GM18870 (cell line): ENCODE measurements around the gene SV2C.

Source experiments
- ATAC-seq: cut with Tn5 transposase; IDR thresholded peaks from one replicate; pipeline ENCODE4 v1.9.1; 2021; ENCODE audit warnings: moderate library complexity; ENCODE audit not compliant: unreplicated experiment

SV2C gene

DNA sequence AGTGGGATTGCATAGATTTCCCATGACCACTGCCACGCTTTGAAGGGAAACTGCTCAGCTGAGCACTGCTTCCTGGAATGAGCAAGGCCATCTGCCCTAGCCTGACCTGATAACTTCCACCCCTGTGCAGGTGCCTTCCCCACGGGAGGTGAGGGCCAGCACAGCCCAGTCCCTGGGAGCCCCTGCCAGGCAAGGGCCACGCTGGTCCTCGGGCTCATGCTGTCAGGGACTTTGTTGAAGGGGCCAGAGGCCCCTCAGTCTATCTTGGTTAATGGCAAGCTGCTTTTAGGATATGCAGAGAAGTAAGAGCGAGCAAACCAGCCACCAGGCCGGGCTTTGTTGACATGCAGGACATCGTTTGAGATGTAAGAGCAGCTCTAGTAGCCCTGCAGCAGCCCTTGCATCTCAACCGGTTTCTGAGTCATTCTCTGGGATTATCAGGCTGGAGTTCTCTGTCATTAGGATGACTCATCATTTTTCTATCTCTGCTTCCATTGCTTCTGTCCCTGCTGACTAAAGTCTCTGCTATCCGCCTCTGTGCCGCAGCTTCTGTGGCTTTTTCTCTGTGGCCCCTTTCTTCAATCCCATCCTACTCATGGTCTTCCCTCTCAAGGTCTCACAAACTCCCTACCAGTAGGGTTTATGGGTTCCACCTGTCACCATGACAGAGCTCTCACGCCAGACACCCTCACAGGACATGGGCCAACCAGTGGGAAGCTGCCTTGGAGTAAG lies 289.3 kb downstream of the SV2C start:
- ATAC-seq, result no peak

DNA sequence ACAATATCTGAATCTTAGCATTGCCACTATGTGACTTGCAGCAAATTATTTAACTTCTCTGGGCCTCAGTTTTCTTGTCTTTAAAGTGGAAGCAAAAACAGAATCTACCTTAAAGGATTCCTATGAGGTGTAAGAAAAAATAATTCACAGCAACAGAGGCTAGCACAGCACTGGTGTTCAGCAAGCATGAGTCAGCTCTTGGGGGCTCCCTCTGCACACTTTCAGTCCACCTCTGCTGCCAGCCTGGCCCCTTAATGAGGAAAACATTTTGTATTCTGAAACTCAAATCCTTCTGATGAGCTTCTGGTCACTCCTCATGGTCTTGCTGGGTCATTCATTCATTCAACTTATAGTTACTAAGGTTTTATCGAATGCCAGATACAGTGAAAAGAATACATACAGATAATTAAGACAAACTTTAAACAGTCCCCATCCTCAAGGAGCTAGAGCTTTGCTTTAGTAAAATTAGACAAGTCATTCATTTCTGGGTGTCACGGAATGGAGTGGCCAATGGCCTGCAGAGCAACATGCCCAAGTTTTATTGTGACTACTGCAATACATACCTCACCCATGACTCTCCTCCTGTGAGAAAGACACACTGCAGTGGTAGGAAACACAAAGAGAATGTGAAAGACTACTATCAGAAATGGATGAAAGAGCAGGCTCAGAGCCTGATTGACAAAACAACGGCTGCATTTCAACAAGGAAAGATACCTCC lies 293.1 kb downstream of the SV2C start:
- ATAC-seq, result no peak

DNA sequence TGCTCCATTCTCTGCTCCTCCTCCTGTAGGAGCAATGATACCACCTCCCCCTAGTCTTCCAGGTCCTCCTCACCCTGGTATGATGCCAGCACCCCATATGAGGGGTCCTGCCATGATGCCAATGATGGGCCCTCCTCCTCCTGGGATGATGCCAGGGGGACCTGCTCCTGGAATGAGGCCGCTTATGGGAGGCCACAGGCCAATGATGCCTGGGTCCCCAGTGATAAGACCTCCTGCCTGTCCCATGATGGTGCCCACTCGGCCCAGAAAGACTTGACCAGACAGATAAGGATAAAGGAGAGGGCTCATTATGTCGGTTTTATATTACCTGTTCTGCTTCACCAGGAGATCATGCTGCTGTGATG lies 293.7 kb downstream of the SV2C start:
- ATAC-seq, result no peak

DNA sequence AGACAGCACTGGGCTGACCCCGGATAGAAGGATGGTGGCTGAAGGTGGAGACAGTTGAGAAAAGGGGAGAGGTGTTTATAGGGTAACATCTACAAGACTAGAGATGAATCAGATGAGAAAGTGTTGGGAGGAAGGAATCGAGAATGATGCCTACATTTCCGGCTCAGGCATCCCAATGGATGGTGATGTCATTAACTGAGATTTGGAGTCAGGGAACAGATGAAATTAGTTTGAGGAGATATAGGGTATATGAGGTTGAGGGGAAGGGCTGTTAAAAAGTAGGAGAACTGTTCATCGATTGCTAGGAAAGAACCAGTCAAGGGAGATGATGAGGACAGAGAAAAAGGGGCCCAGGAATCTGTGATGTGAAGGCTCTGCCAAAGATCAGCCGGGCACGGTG lies 295.2 kb downstream of the SV2C start:
- no peak for ATAC-seq

DNA sequence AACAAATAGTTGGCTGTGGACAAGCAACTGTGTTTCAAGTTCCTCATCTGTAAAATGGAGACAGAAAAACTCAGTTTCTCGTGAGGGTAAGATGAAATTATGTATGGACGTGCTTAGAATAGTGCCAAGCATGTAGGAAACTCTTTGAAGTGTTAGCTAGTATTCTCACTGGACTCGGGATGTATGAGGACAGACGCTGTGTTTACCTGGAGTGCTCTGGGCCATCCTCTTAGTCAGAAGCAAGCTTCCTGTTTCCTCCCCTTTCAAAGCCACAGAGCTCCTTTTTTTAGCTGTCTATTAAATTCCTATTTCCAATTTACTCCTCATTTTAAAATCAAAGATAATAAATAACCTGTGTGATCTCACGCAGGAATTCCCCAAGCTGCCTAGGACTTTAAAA lies 296.1 kb downstream of the SV2C start:
- ATAC-seq, result no peak

DNA sequence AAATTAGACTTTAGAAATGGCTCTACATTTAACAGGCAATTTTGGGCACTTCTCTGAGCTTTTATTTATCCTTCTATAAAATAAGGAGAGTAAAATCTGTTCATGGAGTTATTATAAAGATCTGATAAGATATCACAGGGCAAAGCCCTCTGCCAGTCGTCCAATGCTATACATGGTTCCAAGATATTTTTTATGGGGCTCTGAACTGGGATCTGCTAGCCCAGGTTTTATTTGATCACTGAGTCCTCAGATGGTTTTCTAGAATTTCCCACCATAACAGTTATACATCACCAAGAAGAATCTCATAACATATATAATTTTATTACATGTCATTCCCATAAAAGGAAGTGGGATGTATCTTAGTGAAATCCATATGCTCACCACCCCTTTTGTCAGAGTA lies 296.7 kb downstream of the SV2C start:
- no peak for ATAC-seq

DNA sequence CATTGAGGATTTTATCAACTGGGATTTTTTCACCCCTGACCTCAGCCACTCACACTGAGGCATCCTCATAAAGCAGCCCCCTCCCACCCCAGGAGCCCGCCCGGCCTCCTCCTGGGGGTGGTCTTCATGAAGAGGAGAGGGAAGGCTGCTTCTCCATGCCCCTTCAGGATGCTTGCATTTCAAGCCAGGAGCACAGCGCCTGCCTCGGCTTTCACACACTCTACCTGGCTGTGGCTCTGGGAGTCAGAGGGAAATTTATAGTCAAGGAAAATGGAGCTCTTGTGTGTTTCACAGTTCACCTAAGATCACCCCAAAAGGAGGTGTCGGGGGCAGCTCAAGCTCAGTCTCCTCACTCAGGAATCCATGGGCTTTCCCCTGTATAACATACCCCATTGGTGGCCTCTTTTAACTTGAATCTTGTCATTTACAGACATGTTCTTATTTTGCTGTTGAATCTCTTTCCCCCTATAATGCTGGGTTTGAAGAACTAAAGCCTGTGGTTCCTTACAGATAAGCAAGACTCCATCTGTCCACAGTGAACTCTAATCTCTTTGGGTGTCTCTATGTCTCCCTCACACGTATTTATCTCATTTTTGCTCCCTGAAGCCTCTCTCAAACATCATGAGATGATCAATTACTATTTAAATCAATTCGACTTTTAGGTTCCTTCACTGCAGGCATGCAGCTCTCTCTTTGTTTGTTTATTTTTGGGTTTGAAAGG lies 297.3 kb downstream of the SV2C start:
- no peak for ATAC-seq

DNA sequence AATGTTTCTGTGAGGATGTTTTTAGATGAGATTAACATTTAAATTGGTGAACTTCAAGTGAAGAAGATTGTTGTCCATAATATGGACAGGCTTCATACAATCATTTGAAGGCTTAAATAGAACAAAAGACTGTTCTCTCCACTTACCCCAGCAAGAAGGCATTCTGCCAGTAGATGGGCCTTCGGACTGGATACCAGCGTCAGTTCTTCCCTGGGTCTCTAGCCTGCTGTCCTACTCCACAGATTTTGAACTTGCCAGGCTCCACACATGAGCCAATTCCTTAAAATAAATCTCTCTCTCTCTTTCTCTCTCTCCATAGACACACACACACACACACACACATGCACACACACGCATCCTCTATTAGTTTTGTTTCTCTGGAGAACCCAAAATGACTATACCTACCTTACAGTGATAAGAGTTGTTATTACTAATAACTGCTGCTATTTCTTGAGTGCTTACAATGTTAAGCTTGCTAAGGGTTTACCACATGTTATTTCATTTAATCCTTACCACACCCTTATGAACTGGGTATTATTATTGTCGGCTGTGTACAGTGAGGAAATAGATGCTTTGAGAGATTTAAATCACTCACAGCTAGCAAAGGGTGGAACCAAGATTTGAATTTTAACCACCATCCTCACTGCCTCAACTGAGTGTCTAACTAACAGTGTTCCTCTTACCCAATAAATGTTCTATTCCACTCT lies 300.1 kb downstream of the SV2C start:
- ATAC-seq, result no peak

DNA sequence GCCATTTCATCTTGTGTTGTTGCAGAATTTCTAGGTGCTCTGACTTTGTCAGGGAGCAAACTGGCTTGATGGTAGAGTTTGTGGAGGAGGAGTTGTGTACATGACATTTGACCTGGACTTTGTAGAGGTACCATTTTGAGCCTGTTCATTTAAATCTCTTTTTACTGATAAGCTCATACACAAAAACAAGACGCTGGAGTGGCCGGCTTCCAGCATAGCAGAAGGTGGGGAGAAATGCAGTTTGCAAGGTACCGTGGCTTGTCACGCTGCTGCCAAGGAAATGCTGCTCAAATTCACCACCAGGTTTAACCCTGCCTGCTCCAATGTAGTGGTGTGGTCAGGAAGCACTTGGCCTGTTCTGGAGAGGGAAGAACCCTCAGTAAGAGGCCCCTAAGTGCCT lies 301.0 kb downstream of the SV2C start:
- ATAC-seq, result no peak

DNA sequence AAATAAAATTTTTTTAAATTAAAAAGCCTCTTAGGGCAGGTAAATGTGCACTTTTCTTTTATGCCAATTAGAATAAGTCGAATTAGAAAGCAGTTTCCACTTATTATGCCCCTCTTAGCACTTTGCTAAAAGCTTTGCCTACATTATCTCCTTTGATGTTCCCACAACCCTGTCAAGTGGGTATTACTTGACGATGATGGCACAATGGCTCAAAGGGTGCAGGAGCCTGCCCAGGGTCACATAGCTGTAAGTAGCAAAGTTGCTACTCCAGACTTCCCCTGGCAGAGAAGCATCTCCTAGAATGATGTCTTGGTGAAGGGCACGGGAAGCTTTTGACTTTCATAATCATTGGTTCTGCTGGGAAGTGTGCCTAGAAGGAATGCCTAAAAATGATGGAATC lies 301.5 kb downstream of the SV2C start:
- no peak for ATAC-seq

DNA sequence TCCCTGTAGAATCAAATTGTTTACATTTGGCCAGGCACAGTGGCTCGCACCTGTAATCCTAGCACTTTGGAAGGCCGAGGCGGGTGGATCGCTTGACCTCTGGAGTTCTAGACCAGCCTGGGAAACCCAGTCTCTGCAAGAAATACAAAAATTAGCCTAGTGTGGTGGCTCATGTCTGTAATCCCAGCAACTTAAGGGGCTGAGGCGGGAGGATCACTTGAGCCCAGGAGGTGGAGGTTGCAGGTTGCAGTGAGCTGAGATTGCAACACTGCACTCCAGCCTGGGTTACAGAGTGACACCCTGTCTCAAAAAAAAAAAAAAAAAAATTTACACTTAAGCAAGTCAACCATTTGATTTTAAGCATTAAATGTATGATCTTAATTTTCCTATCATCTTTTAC lies 302.4 kb downstream of the SV2C start:
- no peak for ATAC-seq

DNA sequence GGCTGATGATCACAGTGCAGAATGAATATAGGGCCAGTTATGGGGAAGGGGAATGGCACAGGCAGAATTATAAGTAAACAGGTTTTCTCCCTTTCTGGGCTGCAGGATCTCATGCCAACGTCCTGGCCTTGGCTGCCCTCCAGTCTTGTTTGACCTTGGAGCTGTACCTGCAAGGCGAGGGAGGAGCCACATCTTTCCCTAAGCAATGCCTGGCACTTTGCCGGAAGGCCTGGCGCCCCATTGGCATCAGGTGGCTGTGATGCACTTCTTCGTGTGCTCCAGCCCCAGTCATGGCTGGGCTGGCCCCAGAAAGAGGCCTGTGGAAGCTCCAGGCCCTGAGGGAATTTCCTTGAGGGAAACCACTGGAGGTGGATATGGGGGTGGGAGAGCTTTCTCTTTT lies 303.2 kb downstream of the SV2C start:
- ATAC-seq, result no peak

DNA sequence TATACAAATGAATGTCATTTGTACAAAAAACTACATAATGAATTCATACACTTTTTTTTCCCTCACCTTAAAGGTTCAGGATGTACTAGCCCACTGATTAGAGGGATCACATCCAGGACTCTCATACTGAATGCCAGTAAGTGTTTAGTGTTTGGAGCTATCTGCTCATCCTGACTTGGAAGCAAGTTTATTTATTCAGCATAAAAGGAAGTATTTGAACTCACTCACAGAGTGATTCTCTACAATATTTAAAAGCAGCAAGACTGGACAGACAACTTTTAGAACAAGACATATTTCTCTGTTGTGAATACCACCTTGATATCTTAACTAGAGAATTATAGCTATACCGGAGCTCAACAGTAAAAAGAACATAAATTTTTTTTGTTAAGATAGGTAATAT lies 305.1 kb downstream of the SV2C start:
- ATAC-seq, result no peak

DNA sequence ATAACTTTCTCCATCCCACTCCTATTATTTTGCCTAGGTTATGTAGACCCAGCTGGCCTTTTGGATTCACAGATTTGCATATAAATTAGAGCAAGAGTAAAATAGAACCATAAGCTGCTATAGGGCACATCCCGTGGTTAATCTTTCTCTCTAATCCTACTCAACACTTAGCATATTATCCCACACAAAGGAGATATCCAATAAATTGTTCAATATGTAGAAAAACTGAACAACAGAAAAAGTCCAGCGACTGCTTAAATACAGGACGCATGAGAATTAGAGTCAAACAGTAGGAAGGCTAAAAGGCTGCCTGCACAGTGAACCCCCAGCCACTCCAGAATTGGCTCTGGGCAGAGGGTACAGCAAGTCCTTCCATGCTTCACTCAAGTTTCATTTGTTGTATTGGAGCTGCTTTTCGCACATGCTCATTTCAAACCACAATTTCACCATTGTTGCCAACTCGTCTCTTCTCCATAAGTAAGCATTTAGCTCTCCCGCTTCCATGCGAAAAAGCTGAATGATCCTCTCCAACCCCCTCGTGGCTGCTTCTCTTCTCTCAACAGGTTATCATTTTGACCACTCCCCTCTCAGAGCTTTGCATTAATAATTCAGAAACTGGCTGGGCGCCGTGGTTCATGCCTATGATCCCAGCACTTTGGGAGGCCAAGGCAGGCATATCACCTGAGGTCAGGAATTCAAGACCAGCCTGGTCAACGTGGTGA lies 305.8 kb downstream of the SV2C start:
- no peak for ATAC-seq

DNA sequence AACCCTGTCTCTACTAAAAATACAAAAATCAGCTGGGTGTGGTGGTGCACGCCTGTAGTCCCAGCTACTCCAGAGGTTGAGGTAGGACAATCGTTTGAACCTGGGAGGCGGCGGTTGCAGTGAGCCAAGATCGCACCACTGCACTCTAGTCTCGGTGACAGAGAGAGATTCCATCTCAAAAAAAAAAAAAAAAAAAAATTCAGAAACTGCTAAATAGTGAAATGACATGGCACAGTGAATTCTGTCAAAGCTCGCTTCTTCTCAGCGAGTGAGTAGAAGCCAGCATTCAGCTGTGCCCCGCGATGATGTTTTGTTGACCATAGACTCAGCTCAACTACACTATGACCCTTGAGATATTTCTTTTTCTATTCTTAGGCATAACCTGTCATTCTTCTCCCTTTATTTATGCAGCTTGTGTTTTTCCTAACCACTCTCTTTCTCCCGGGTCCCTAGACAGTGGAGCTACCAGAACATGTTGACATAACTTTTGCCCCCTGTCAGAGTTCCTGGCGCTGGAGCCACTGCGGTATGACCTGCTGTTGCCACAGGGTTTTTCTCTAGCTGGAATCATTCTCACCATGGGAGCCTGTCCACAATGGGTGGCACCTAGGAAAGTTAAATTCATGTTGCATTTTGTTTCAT lies 306.5 kb downstream of the SV2C start:
- ATAC-seq, result no peak

DNA sequence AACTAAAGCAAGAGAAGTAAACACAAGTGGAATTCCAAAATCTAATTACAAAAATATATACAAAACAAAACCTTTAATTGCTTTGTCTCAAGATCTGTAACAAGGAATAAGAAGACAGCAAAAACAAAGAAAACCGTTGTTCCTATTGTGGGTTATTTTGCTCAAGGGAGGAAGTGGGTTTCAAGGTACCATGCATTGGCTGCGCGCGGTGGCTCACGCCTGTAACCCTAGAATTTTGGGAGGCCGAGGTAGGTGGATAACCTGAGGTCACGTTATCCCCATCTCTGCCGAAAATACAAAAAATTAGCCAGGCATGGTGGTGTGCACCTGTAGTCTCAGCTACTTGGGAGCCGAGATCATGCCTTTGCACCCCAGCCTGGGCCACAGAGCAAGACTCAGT lies 307.8 kb downstream of the SV2C start:
- ATAC-seq, result no peak

DNA sequence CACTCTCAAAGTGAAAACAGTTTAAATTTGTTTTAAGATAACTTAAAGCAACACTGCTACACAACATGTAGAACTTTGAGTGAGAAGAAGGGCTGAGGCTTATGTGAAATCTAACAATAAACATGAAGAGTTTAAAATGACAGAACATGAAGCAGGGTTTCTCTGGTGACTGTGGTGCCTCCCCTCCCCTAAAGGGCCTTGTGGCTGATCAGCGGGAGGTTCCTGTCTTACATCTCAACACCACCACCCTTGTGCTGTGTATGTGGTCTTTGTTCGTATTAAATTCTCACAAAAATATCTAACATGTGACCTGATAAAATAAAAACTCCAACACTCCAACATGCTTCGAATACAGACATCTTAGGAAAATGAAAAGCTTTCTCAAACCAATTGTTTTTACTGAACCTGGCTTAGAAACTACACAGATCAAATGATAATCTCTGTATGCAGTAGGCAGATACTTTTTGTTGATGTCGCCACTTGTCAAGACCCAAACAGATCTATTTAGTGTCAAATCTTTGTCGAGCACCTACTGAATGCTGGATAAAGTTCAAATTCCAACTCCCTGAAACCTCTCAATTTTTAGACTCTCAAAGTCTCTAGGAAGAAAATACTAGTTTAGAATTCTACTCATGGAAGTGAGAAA lies 310.0 kb downstream of the SV2C start:
- no peak for ATAC-seq

DNA sequence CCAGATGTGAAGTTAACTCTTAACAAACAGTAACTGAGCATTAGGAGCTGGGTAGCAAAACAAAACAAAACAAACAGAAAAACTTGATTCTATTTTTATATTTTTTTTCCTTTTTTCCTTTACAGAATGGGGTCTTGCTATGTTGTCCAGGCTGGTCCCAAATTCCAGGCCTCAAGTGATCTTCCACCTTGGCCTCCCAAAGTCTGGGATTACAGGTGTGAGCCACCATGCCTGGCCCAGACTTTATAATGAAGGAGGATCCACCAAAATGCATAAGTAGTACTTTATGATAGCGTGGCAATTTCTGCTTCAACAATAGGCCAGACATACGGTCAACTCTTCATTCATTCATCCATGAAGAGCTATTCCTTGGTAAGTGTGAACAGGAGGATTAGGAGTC lies 314.0 kb downstream of the SV2C start:
- ATAC-seq, result no peak

DNA sequence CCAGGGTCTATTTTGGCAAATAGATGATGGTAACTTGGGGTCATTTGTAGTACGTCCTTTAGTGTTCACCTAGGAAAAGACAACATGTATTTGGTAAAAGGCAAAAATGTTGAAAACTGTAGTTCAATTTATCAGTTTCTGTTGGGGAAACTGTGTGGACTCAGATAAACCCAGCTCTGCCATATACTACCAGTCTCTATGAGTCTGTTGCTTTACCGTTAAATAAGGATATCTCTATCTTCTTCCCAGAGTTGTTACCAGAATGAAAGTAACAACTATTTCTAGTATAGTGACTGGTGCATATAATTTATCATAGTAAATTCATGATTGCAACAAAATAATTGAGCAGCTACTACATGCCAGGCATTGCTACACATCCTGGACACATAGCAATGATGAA lies 316.1 kb downstream of the SV2C start:
- ATAC-seq, result no peak

DNA sequence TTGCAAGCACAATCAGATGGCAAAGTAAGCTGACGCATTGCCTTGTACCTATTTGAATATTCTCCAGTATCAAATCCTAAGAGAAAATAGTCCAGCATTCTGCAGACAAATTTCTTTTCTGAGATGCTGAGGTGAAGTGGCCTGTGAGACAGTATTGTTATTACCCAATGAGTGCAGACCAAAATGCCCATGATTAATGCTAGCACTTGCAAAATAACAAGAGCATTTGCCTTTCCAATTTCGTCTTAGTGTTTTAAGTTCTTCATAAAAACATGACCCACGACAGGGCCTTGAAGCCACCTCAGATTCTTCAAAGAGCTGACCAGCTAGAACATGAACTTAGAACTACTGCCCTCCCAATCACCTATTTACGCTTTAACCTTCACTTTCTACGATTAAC lies 317.3 kb downstream of the SV2C start:
- no peak for ATAC-seq
